Thyroid gland (tissue), 4 donors: ENCODE results near the gene PPIF.

Experiments used
- POLR2A ChIP-seq, 2 donors: fragments of 450-650 bp; IDR thresholded peaks; one replicate each; pipeline ENCODE4 v1.6.1; 2017; ENCODE audit warnings: antibody characterized with exemption in 2 of 2, mild to moderate bottlenecking in 2 of 2, moderate library complexity in 1 of 2
- TF ChIP-seq, protein P1 (sequence below), 6 experiments: fragments of 200-600 bp in 3 of 6; fragments of 450-650 bp in 3 of 6; sonication (generic) in 3 of 6; IDR thresholded peaks; one replicate each; pipeline ENCODE4 v1.5.1; 2016 to 2019; ENCODE audit warnings: antibody characterized with exemption in 6 of 6, mild to moderate bottlenecking in 2 of 6, inconsistent platforms in 1 of 6, moderate library complexity in 1 of 6

DNA sequence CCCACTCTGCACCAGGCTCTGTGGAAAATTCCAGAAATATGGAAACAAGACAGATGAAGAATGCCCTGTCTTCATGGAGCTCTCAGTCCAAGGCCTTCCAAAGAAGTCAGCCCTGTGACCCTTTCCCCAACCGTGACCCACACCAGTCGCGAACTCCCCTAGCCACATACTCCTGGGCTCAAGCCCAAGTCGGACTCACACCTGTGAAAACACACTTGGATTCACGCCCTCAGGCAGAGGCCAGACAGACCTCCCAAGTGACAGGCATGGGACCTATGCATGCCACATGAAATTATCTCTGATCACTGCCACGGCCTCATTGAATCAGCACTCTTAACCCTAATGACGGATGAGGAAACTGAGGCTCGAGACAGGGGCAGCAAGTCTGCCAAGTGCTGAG lies 55.7 kb downstream of the PPIF start:
- TF ChIP-seq, protein P1, sequence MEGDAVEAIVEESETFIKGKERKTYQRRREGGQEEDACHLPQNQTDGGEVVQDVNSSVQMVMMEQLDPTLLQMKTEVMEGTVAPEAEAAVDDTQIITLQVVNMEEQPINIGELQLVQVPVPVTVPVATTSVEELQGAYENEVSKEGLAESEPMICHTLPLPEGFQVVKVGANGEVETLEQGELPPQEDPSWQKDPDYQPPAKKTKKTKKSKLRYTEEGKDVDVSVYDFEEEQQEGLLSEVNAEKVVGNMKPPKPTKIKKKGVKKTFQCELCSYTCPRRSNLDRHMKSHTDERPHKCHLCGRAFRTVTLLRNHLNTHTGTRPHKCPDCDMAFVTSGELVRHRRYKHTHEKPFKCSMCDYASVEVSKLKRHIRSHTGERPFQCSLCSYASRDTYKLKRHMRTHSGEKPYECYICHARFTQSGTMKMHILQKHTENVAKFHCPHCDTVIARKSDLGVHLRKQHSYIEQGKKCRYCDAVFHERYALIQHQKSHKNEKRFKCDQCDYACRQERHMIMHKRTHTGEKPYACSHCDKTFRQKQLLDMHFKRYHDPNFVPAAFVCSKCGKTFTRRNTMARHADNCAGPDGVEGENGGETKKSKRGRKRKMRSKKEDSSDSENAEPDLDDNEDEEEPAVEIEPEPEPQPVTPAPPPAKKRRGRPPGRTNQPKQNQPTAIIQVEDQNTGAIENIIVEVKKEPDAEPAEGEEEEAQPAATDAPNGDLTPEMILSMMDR (IDR thresholded peaks at IDR 0.05): no peak
- no peak for TF ChIP-seq POLR2A (IDR thresholded peaks at IDR 0.05)
